RWPE1 (cell line): ENCODE measurements around the gene CDC42EP3.

Experiments used
- CTCF ChIA-PET: fragments of 350-600 bp; sonication (Branson Sonifier 250); formaldehyde crosslinking; extraction: SDS; loops from one replicate; lab custom pipeline; 2021; lab: Yijun Ruan, JAX
- POLR2A ChIA-PET: fragments of 400-600 bp; formaldehyde crosslinking; extraction: SDS; loops from one replicate; lab custom pipeline; 2020; ENCODE audit warnings: antibody characterized with exemption; ENCODE audit not compliant: low non-redundant PET; lab: Yijun Ruan, JAX
- DNase-seq: peaks from one replicate; pipeline ENCODE4 v3.0.0; 2012; ENCODE audit warnings: low spot score
- H3K27ac ChIP-seq: fragments of 450-650 bp; 2 replicates; pipeline ENCODE4 v1.5.1; 2017
- CTCF ChIP-seq: fragments of 450-650 bp; conservative IDR thresholded peaks from 2 replicates; pipeline ENCODE4 v1.5.1; 2017; ENCODE audit warnings: low read depth, mild to moderate bottlenecking

CDC42EP3 gene

GRCh38 chr2:37676274-37676673 lies 4.8 kb upstream of the CDC42EP3 start:
- POLR2A ChIA-PET: no interaction called here
- peak; percentile 82 for DNase-seq
- H3K27ac ChIP-seq: no peak overlapping the region

GRCh38 chr2:37674946-37675345 lies 3.5 kb upstream of the CDC42EP3 start:
- H3K27ac ChIP-seq: no peak overlapping the region
- TF ChIP-seq CTCF: no peak
- ChIA-PET POLR2A (no interaction called here), CTCF (no interaction called here)
- DNase-seq: no peak

More at GRCh38 chr2:37676274-37676673, 4.8 kb upstream of the CDC42EP3 start:
- TF ChIP-seq CTCF: no peak
- CTCF ChIA-PET: interaction anchor here (0.6 to 1.3 kb wide), 6 partner anchors 13 to 262 kb away, joined by 3 to 4 read pairs (median 3); no protein-coding TSS in a partner anchor

- CTCF ChIA-PET: interaction anchor here (0.6 to 1.1 kb wide), 3 partner anchors 257 to 277 kb away, joined by 3 to 4 read pairs (median 3); no protein-coding TSS in a partner anchor
- DNase-seq: no peak
- POLR2A ChIA-PET: no interaction called here
- no peak for TF ChIP-seq CTCF
- peak overlapping the region; percentile 74 for H3K27ac ChIP-seq
These were observed 1.4 kb upstream of the CDC42EP3 start for GRCh38 chr2:37672870-37673184.

GRCh38 chr2:37672104-37672869 lies 845 bp upstream of the CDC42EP3 start:
- H3K27ac ChIP-seq: peak overlapping the region; percentile 74
- POLR2A ChIA-PET: interaction anchor here (0.5 kb wide), 1 partner anchor 257 kb away, joined by 5 read pairs; no protein-coding TSS in a partner anchor
- CTCF ChIA-PET: interaction anchor here (0.6 to 1.1 kb wide), 5 partner anchors 28 to 277 kb away, joined by 3 to 4 read pairs (median 3); no protein-coding TSS in a partner anchor
- no peak for TF ChIP-seq CTCF
- DNase-seq: peak; percentile 64

GRCh38 chr2:37671816-37672103 lies 318 bp upstream of the CDC42EP3 start:
- H3K27ac ChIP-seq: peak overlapping the region; percentile 74
- ChIA-PET CTCF (interaction anchor here (0.6 to 1.1 kb wide), 4 partner anchors 28 to 276 kb away, joined by 3 to 4 read pairs (median 3); no protein-coding TSS in a partner anchor), POLR2A (interaction anchor here (0.5 kb wide), 1 partner anchor 256 kb away, joined by 5 read pairs; no protein-coding TSS in a partner anchor)
- DNase-seq: peak; percentile 32
- TF ChIP-seq CTCF: no peak

- DNase-seq: no peak
- POLR2A ChIA-PET: no interaction called here
- no peak for TF ChIP-seq CTCF
- H3K27ac ChIP-seq: peak overlapping the region; percentile 74
- CTCF ChIA-PET: interaction anchor here (0.6 to 0.9 kb wide), 3 partner anchors 84 to 274 kb away, joined by 3 to 5 read pairs (median 4); no protein-coding TSS in a partner anchor
These were observed 949 bp downstream of the CDC42EP3 start for GRCh38 chr2:37670378-37671008.
